ENCODE data around the gene CYP19A1.
A peak's percentile ranks its signal among the peaks of the same experiment; 100 is the strongest.
"Not testable (repeated sequence)": the region's sequence is repeated elsewhere in the genome, so short reads cannot be mapped to it uniquely, and the experiment has no call there.

The CYP19A1 gene

GRCh38 chr15:51298620-51299019, 39.8 kb downstream of the CYP19A1 start:
- DNase-seq (ENCODE audit: low read depth) = no peak

GRCh38 chr15:51290720-51291119, 47.7 kb downstream of the CYP19A1 start:
- no peak for DNase-seq (ENCODE audit: low read depth)

- no peak for DNase-seq (ENCODE audit: low read depth)
Measured at GRCh38 chr15:51289290-51289689, 49.1 kb downstream of the CYP19A1 start.

- no peak for DNase-seq (ENCODE audit: low read depth)
Measured at GRCh38 chr15:51288143-51289065, 50.0 kb downstream of the CYP19A1 start.

- DNase-seq (ENCODE audit: low read depth) = no peak
Measured at GRCh38 chr15:51286816-51287215, 51.6 kb downstream of the CYP19A1 start.

- DNase-seq (ENCODE audit: low read depth) = no peak
Measured at GRCh38 chr15:51285399-51285798, 53.0 kb downstream of the CYP19A1 start.

- DNase-seq (ENCODE audit: low read depth) = no peak
Measured at GRCh38 chr15:51284871-51285270, 53.5 kb downstream of the CYP19A1 start.

- DNase-seq (ENCODE audit: low read depth) = no peak
Measured at GRCh38 chr15:51283026-51283425, 55.4 kb downstream of the CYP19A1 start.

GRCh38 chr15:51282241-51282640, 56.2 kb downstream of the CYP19A1 start:
- not testable (repeated sequence) for DNase-seq (ENCODE audit: low read depth)

- DNase-seq (ENCODE audit: low read depth) = peak; percentile 7
Measured at GRCh38 chr15:51281368-51281967, 56.9 kb downstream of the CYP19A1 start.

- DNase-seq (ENCODE audit: low read depth) = no peak
Measured at GRCh38 chr15:51280838-51281237, 57.6 kb downstream of the CYP19A1 start.

- DNase-seq (ENCODE audit: low read depth) = no peak
Measured at GRCh38 chr15:51279391-51279790, 59.0 kb downstream of the CYP19A1 start.

- DNase-seq (ENCODE audit: low read depth) = no peak
Measured at GRCh38 chr15:51277101-51277500, 61.3 kb downstream of the CYP19A1 start.

- DNase-seq (ENCODE audit: low read depth) = no peak
Measured at GRCh38 chr15:51274956-51275355, 63.4 kb downstream of the CYP19A1 start.

GRCh38 chr15:51270706-51271105, 67.7 kb downstream of the CYP19A1 start:
- DNase-seq (ENCODE audit: low read depth) = no peak

GRCh38 chr15:51269496-51269895, 68.9 kb downstream of the CYP19A1 start:
- no peak for DNase-seq (ENCODE audit: low read depth)

GRCh38 chr15:51267703-51268083, 70.7 kb downstream of the CYP19A1 start:
- no peak for DNase-seq (ENCODE audit: low read depth)

- no peak for DNase-seq (ENCODE audit: low read depth)
Measured at GRCh38 chr15:51267051-51267702, 71.2 kb downstream of the CYP19A1 start.

- no peak for DNase-seq (ENCODE audit: low read depth)
Measured at GRCh38 chr15:51266656-51267050, 71.7 kb downstream of the CYP19A1 start.

- no peak for DNase-seq (ENCODE audit: low read depth)
Measured at GRCh38 chr15:51265037-51265555, 73.3 kb downstream of the CYP19A1 start.

GRCh38 chr15:51263726-51264125, 74.7 kb downstream of the CYP19A1 start:
- DNase-seq (ENCODE audit: low read depth) = no peak

GRCh38 chr15:51263116-51263515, 75.3 kb downstream of the CYP19A1 start:
- DNase-seq (ENCODE audit: low read depth) = no peak

- no peak for DNase-seq (ENCODE audit: low read depth)
Measured at GRCh38 chr15:51262463-51262862, 75.9 kb downstream of the CYP19A1 start.
